Stimulated activated CD8-positive, alpha-beta memory T cell treated with anti-CD3 and anti-CD28 coated beads, Interleukin-4, amount 100 ng/mL, for 1 hour (primary cell): ENCODE data around the gene TSHZ1.

ENCODE experiments used
- DNase-seq, 2 donors: peaks; one replicate each; pipeline ENCODE4 v3.0.0-alpha.2; 2020; ENCODE audit warnings: low read depth in 2 of 2, low spot score in 1 of 2

The TSHZ1 gene

GRCh38 chr18:75210274-75211001 is at the start of gene TSHZ1:
Gene TSHZ1 (plus strand): TSS chr18:75210797. CDS start chr18:75211877, 1,080 bp downstream.
- DNase-seq, result no peak

- no peak for DNase-seq
Measured at GRCh38 chr18:75161256-75162028, 49.2 kb upstream of the TSHZ1 start.

- no peak for DNase-seq
Measured at GRCh38 chr18:75162467-75162866, 48.1 kb upstream of the TSHZ1 start.

- DNase-seq, result no peak
Measured at GRCh38 chr18:75162978-75163377, 47.6 kb upstream of the TSHZ1 start.

GRCh38 chr18:75163736-75164135 is 46.9 kb upstream of the TSHZ1 start:
- no peak for DNase-seq

- no peak for DNase-seq
Measured at GRCh38 chr18:75164479-75164878, 46.1 kb upstream of the TSHZ1 start.

- DNase-seq, result no peak
Measured at GRCh38 chr18:75165926-75166325, 44.7 kb upstream of the TSHZ1 start.

- no peak for DNase-seq
Measured at GRCh38 chr18:75167137-75167536, 43.5 kb upstream of the TSHZ1 start.

GRCh38 chr18:75167759-75168618 is 42.6 kb upstream of the TSHZ1 start:
- DNase-seq, result no peak

- DNase-seq, result no peak
Measured at GRCh38 chr18:75168619-75169018, 42.0 kb upstream of the TSHZ1 start.

GRCh38 chr18:75169411-75169810 is 41.2 kb upstream of the TSHZ1 start:
- no peak for DNase-seq

GRCh38 chr18:75170022-75170789 is 40.4 kb upstream of the TSHZ1 start:
- DNase-seq, result no peak

- no peak for DNase-seq
Measured at GRCh38 chr18:75170916-75171315, 39.7 kb upstream of the TSHZ1 start.

- no peak for DNase-seq
Measured at GRCh38 chr18:75172299-75173124, 38.1 kb upstream of the TSHZ1 start.

GRCh38 chr18:75173125-75173432 is 37.5 kb upstream of the TSHZ1 start:
- no peak for DNase-seq

- DNase-seq, result no peak
Measured at GRCh38 chr18:75173738-75174137, 36.9 kb upstream of the TSHZ1 start.

- no peak for DNase-seq
Measured at GRCh38 chr18:75176849-75177248, 33.7 kb upstream of the TSHZ1 start.

- DNase-seq, result no peak
Measured at GRCh38 chr18:75178376-75178775, 32.2 kb upstream of the TSHZ1 start.

- DNase-seq, result no peak
Measured at GRCh38 chr18:75179819-75180600, 30.6 kb upstream of the TSHZ1 start.
